ENCODE results near the gene NOS1. TPM values are rescaled to one million over a fixed set of nuclear protein-coding genes. Genes with fewer than 3 reads are reported as not detected.
A peak's percentile ranks its signal among the peaks of the same experiment; 100 is the strongest.
"Not testable (repeated sequence)": the region's sequence is repeated elsewhere in the genome, so short reads cannot be mapped to it uniquely, and the experiment has no call there.

Gene NOS1
- total RNA-seq, 3 donors from 2014 or later: 0.03 TPM; not detected in 2

GRCh38 chr12:117235261-117235660 lies 126.2 kb downstream of the NOS1 start:
- no peak for ATAC-seq
- Mint-ChIP-seq H3K4me1 (ENCODE audit: low read depth) (no peaks in the 10 kb centered on the region), H3K4me3 (no peak overlapping the region), H3K9me3 (no peaks in the 10 kb centered on the region), H3K27me3 (ENCODE audit: low read depth) (peaks cover 39% of the 10 kb centered on the region), H3K36me3 (ENCODE audit: insufficient read depth) (no peaks in the 10 kb centered on the region)
- DNase-seq: no peak

- Mint-ChIP-seq H3K4me1 (ENCODE audit: low read depth) (no peaks in the 10 kb centered on the region), H3K27me3 (ENCODE audit: low read depth) (peaks cover 41% of the 10 kb centered on the region)
These were observed 127.0 kb downstream of the NOS1 start for GRCh38 chr12:117234441-117234840.

GRCh38 chr12:117231750-117232149 lies 129.7 kb downstream of the NOS1 start:
- ATAC-seq (no peak), DNase-seq (no peak)
- H3K27me3 Mint-ChIP-seq (ENCODE audit: low read depth): peaks cover 46% of the 10 kb centered on the region
- no peaks in the 10 kb centered on the region for H3K9me3 Mint-ChIP-seq
- H3K4me3 Mint-ChIP-seq: no peak overlapping the region
- no peaks in the 10 kb centered on the region for H3K4me1 Mint-ChIP-seq (ENCODE audit: low read depth)
- no peaks in the 10 kb centered on the region for H3K36me3 Mint-ChIP-seq (ENCODE audit: insufficient read depth)

More at GRCh38 chr12:117234441-117234840, 127.0 kb downstream of the NOS1 start:
- H3K9me3 Mint-ChIP-seq: no peaks in the 10 kb centered on the region
- ATAC-seq (no peak), DNase-seq (no peak)
- no peak overlapping the region for H3K4me3 Mint-ChIP-seq
- no peaks in the 10 kb centered on the region for H3K36me3 Mint-ChIP-seq (ENCODE audit: insufficient read depth)

- no peak for ATAC-seq
- H3K4me3 Mint-ChIP-seq: no peak overlapping the region
- H3K36me3 Mint-ChIP-seq (ENCODE audit: insufficient read depth): no peaks in the 10 kb centered on the region
These were observed 133.2 kb downstream of the NOS1 start for GRCh38 chr12:117228239-117228638.

GRCh38 chr12:117227000-117227653 lies 134.3 kb downstream of the NOS1 start:
- H3K9me3 Mint-ChIP-seq: no peaks in the 10 kb centered on the region
- no peak for ATAC-seq
- H3K4me3 Mint-ChIP-seq: no peak overlapping the region
- no peak for DNase-seq
- no peaks in the 10 kb centered on the region for H3K4me1 Mint-ChIP-seq (ENCODE audit: low read depth)
- peaks cover 23% of the 10 kb centered on the region for H3K27me3 Mint-ChIP-seq (ENCODE audit: low read depth)
- H3K36me3 Mint-ChIP-seq (ENCODE audit: insufficient read depth): no peaks in the 10 kb centered on the region

More at GRCh38 chr12:117228239-117228638, 133.2 kb downstream of the NOS1 start:
- peaks cover 27% of the 10 kb centered on the region for H3K27me3 Mint-ChIP-seq (ENCODE audit: low read depth)
- no peak for DNase-seq
- no peaks in the 10 kb centered on the region for H3K9me3 Mint-ChIP-seq
- no peaks in the 10 kb centered on the region for H3K4me1 Mint-ChIP-seq (ENCODE audit: low read depth)

GRCh38 chr12:117226505-117226904 lies 134.9 kb downstream of the NOS1 start:
- H3K4me3 Mint-ChIP-seq: no peak overlapping the region
- no peaks in the 10 kb centered on the region for H3K36me3 Mint-ChIP-seq (ENCODE audit: insufficient read depth)
- no peak for ATAC-seq
- H3K4me1 Mint-ChIP-seq (ENCODE audit: low read depth): no peaks in the 10 kb centered on the region
- no peak for DNase-seq
- H3K27me3 Mint-ChIP-seq (ENCODE audit: low read depth): peaks cover 20% of the 10 kb centered on the region
- H3K9me3 Mint-ChIP-seq: no peaks in the 10 kb centered on the region

- peaks cover 17% of the 10 kb centered on the region for H3K27me3 Mint-ChIP-seq (ENCODE audit: low read depth)
- no peaks in the 10 kb centered on the region for H3K36me3 Mint-ChIP-seq (ENCODE audit: insufficient read depth)
- H3K4me3 Mint-ChIP-seq: no peak overlapping the region
- H3K9me3 Mint-ChIP-seq: no peaks in the 10 kb centered on the region
- DNase-seq (no peak), ATAC-seq (no peak)
- H3K4me1 Mint-ChIP-seq (ENCODE audit: low read depth): no peaks in the 10 kb centered on the region
These were observed 136.2 kb downstream of the NOS1 start for GRCh38 chr12:117225179-117225578.

GRCh38 chr12:117220947-117221346 lies 140.5 kb downstream of the NOS1 start:
- not testable (repeated sequence) for H3K36me3 Mint-ChIP-seq (ENCODE audit: insufficient read depth); ATAC-seq; H3K4me1 Mint-ChIP-seq (ENCODE audit: low read depth); H3K9me3 Mint-ChIP-seq; H3K4me3 Mint-ChIP-seq; DNase-seq
- H3K27me3 Mint-ChIP-seq (ENCODE audit: low read depth): peaks cover 19% of the 10 kb centered on the region

- no peaks in the 10 kb centered on the region for H3K4me1 Mint-ChIP-seq (ENCODE audit: low read depth)
- ATAC-seq (no peak), DNase-seq (no peak)
- no peaks in the 10 kb centered on the region for H3K9me3 Mint-ChIP-seq
- no peaks in the 10 kb centered on the region for H3K36me3 Mint-ChIP-seq (ENCODE audit: insufficient read depth)
- H3K4me3 Mint-ChIP-seq: no peak overlapping the region
- H3K27me3 Mint-ChIP-seq (ENCODE audit: low read depth): peaks cover 23% of the 10 kb centered on the region
These were observed 143.3 kb downstream of the NOS1 start for GRCh38 chr12:117218149-117218548.

GRCh38 chr12:117216686-117217085 lies 144.7 kb downstream of the NOS1 start:
- Mint-ChIP-seq H3K9me3 (no peaks in the 10 kb centered on the region), H3K4me3 (no peak overlapping the region), H3K4me1 (ENCODE audit: low read depth) (no peaks in the 10 kb centered on the region), H3K27me3 (ENCODE audit: low read depth) (peaks cover 26% of the 10 kb centered on the region), H3K36me3 (ENCODE audit: insufficient read depth) (no peaks in the 10 kb centered on the region)
- ATAC-seq (no peak), DNase-seq (no peak)

GRCh38 chr12:117214797-117215196 lies 146.6 kb downstream of the NOS1 start:
- Mint-ChIP-seq H3K27me3 (ENCODE audit: low read depth) (peaks cover 25% of the 10 kb centered on the region), H3K9me3 (no peaks in the 10 kb centered on the region), H3K4me1 (ENCODE audit: low read depth) (no peaks in the 10 kb centered on the region), H3K36me3 (ENCODE audit: insufficient read depth) (no peaks in the 10 kb centered on the region), H3K4me3 (no peak overlapping the region)
- DNase-seq (no peak), ATAC-seq (no peak)

- ATAC-seq (no peak), DNase-seq (no peak)
- Mint-ChIP-seq H3K4me3 (no peak overlapping the region), H3K36me3 (ENCODE audit: insufficient read depth) (no peaks in the 10 kb centered on the region), H3K4me1 (ENCODE audit: low read depth) (no peaks in the 10 kb centered on the region), H3K9me3 (no peaks in the 10 kb centered on the region), H3K27me3 (ENCODE audit: low read depth) (peaks cover 26% of the 10 kb centered on the region)
These were observed 148.1 kb downstream of the NOS1 start for GRCh38 chr12:117213295-117213808.

- peak in 1 of 2 donors; percentile 73 for ATAC-seq
- Mint-ChIP-seq H3K36me3 (ENCODE audit: insufficient read depth) (no peaks in the 10 kb centered on the region), H3K27me3 (ENCODE audit: low read depth) (peaks cover 29% of the 10 kb centered on the region)
These were observed 148.7 kb downstream of the NOS1 start for GRCh38 chr12:117212563-117213190.

GRCh38 chr12:117210266-117210918 lies 151.0 kb downstream of the NOS1 start:
- Mint-ChIP-seq H3K4me1 (ENCODE audit: low read depth) (no peaks in the 10 kb centered on the region), H3K27me3 (ENCODE audit: low read depth) (peaks cover 19% of the 10 kb centered on the region), H3K36me3 (ENCODE audit: insufficient read depth) (no peaks in the 10 kb centered on the region), H3K9me3 (no peaks in the 10 kb centered on the region), H3K4me3 (no peak overlapping the region)
- DNase-seq: no peak
- ATAC-seq: no peak

More at GRCh38 chr12:117212563-117213190, 148.7 kb downstream of the NOS1 start:
- no peaks in the 10 kb centered on the region for H3K4me1 Mint-ChIP-seq (ENCODE audit: low read depth)
- H3K9me3 Mint-ChIP-seq: no peaks in the 10 kb centered on the region
- H3K4me3 Mint-ChIP-seq: no peak overlapping the region
- DNase-seq: peak; percentile 56
